Measurements from ENCODE around the gene DAD1.
"Not testable (repeated sequence)": the region's sequence is repeated elsewhere in the genome, so short reads cannot be mapped to it uniquely, and the experiment has no call there.

Gene DAD1
- long read RNA-seq, donor 1, transcript DAD1-201 (3 exons, 731 nt) = major isoform, 269 of 349 reads
- long read RNA-seq, donor 1, partial matches to known transcripts = 80 of 349 reads
- long read RNA-seq, donor 1, other reads (novel, unspliced or antisense) = 0 of 349 reads
- long read RNA-seq, donor 2, transcript DAD1-201 (3 exons, 731 nt) = major isoform, 124 of 176 reads
- long read RNA-seq, donor 2, partial matches to known transcripts = 51 of 176 reads
- long read RNA-seq, donor 2, other reads (novel, unspliced or antisense) = 0 of 176 reads
- long read RNA-seq, donor 3, transcript DAD1-201 (3 exons, 731 nt) = major isoform, 98 of 128 reads
- long read RNA-seq, donor 3, partial matches to known transcripts = 28 of 128 reads
- long read RNA-seq, donor 3, other reads (novel, unspliced or antisense) = 0 of 128 reads
- long read RNA-seq, donor 4, transcript DAD1-204 (2 exons, 441 nt) = minor isoform, 5 of 226 reads
- long read RNA-seq, donor 4, transcript DAD1-201 (3 exons, 731 nt) = major isoform, 171 of 226 reads
- long read RNA-seq, donor 4, partial matches to known transcripts = 33 of 226 reads
- long read RNA-seq, donor 4, other reads (novel, unspliced or antisense) = 17 of 226 reads
- long read RNA-seq, donor 5, transcript DAD1-201 (3 exons, 731 nt) = major isoform, 219 of 248 reads
- long read RNA-seq, donor 5, partial matches to known transcripts = 24 of 248 reads
- long read RNA-seq, donor 5, other reads (novel, unspliced or antisense) = 0 of 248 reads
- long read RNA-seq, donor 6, transcript DAD1-201 (3 exons, 731 nt) = major isoform, 175 of 262 reads
- long read RNA-seq, donor 6, partial matches to known transcripts = 86 of 262 reads
- long read RNA-seq, donor 6, other reads (novel, unspliced or antisense) = 0 of 262 reads
- long read RNA-seq, donor 7 = 0 reads
- long read RNA-seq, donor 8, transcript DAD1-201 (3 exons, 731 nt) = major isoform, 190 of 217 reads
- long read RNA-seq, donor 8, partial matches to known transcripts = 27 of 217 reads
- long read RNA-seq, donor 8, other reads (novel, unspliced or antisense) = 0 of 217 reads

GRCh38 chr14:22589096-22589839 lies at the start of gene DAD1:
Gene DAD1, minus strand, starts transcription at chr14:22589224. Its CDS starts 67 bp downstream, at chr14:22589157.
- peak; percentile 90 for DNase-seq

GRCh38 chr14:22635980-22636379 lies 47.0 kb upstream of the DAD1 start:
- not testable (repeated sequence) for DNase-seq

- DNase-seq = no peak
These were observed 45.3 kb upstream of the DAD1 start for GRCh38 chr14:22634233-22634900.

GRCh38 chr14:22630486-22630885 lies 41.5 kb upstream of the DAD1 start:
- no peak for DNase-seq

- no peak for DNase-seq
These were observed 41.0 kb upstream of the DAD1 start for GRCh38 chr14:22630066-22630465.

GRCh38 chr14:22629361-22629760 lies 40.3 kb upstream of the DAD1 start:
- no peak for DNase-seq

GRCh38 chr14:22627506-22628263 lies 38.7 kb upstream of the DAD1 start:
- DNase-seq = no peak

GRCh38 chr14:22626590-22626989 lies 37.6 kb upstream of the DAD1 start:
- no peak for DNase-seq

- no peak for DNase-seq
These were observed 34.0 kb upstream of the DAD1 start for GRCh38 chr14:22623047-22623446.

- no peak for DNase-seq
These were observed 33.2 kb upstream of the DAD1 start for GRCh38 chr14:22622255-22622654.

GRCh38 chr14:22615765-22616164 lies 26.7 kb upstream of the DAD1 start:
- not testable (repeated sequence) for DNase-seq

- peak; percentile 65 for DNase-seq
These were observed 25.3 kb upstream of the DAD1 start for GRCh38 chr14:22614240-22614799.

- no peak for DNase-seq
These were observed 24.8 kb upstream of the DAD1 start for GRCh38 chr14:22613736-22614239.

GRCh38 chr14:22613106-22613695 lies 24.2 kb upstream of the DAD1 start:
- DNase-seq = peak; percentile 11

GRCh38 chr14:22610931-22611330 lies 21.9 kb upstream of the DAD1 start:
- DNase-seq = no peak

GRCh38 chr14:22607291-22607690 lies 18.3 kb upstream of the DAD1 start:
- no peak for DNase-seq

- DNase-seq = no peak
These were observed 17.4 kb upstream of the DAD1 start for GRCh38 chr14:22606380-22606779.

- no peak for DNase-seq
These were observed 13.8 kb upstream of the DAD1 start for GRCh38 chr14:22602862-22603261.

- DNase-seq = no peak
These were observed 13.0 kb upstream of the DAD1 start for GRCh38 chr14:22601996-22602395.

- DNase-seq = no peak
These were observed 12.4 kb upstream of the DAD1 start for GRCh38 chr14:22601456-22601855.

Data from right kidney (tissue), 9 donors.